Measurements from ENCODE around the gene ZNF804B.

The ZNF804B gene

DNA sequence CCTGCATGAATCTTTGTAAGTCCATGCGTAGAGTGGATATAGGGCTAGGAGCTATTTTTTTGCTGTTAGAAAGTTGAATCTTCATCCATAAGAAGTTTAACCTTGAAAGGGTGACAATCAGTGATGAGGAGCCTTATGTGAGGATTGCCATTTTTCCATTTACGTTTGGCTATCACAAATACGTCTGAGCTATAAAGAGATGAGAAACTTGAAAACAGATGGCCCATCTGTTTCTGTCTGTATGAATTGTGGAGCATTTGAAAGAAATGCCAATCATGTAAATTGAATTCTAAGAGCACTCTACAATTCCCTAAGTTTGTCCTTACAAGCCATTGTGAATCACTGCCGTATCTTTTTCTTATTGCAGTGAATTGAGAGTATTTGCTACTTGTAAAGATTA lies 205.9 kb downstream of the ZNF804B start:
- no peak for DNase-seq (ENCODE audit: insufficient read length, low spot score)
- TF ChIP-seq POLR2A (IDR thresholded peaks at IDR 0.05; ENCODE audit: low read depth, low read length) = no peak
- no peak for FAIRE-seq

DNA sequence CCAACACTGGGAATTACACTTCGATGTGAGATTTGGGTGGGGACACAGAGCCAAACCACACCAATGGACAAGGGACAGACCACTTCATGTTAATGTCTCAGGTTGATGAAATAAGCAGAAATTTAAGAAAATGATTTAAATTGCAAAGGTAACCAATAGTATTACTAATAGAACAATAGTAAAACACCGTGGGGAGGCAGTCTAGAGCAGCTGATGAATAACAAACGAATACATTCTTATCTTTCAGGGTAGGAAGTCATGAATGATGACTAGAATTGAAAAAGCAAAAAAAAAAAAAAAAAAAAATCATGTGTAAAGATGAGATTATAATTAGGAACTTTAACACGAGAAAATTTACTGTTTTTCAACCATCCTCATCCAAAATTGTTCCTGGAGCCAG lies 207.9 kb downstream of the ZNF804B start:
- DNase-seq (ENCODE audit: insufficient read length, low spot score) = no peak
- no peak for FAIRE-seq
- no peak for TF ChIP-seq POLR2A (IDR thresholded peaks at IDR 0.05; ENCODE audit: low read depth, low read length)

DNA sequence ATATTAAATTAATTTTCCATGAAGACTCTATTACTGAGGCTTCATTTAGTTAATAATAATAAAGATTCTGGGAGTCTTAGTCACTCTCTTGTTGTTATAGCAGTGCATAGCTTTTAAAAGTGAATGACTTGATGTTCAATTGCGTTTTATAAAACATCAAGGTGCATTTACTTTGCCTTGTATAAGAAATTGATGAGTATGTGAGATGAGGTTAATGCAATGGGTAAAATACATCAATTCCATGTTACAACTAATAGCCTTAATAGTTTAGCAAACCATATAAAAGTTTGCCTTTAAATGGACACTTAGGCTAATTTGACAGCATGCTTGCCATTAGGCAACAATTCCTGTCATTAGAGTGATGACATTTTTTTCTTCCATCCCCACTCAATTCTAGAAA lies 209.7 kb downstream of the ZNF804B start:
- TF ChIP-seq POLR2A (IDR thresholded peaks at IDR 0.05; ENCODE audit: low read depth, low read length) = no peak
- FAIRE-seq = no peak
- no peak for DNase-seq (ENCODE audit: insufficient read length, low spot score)

DNA sequence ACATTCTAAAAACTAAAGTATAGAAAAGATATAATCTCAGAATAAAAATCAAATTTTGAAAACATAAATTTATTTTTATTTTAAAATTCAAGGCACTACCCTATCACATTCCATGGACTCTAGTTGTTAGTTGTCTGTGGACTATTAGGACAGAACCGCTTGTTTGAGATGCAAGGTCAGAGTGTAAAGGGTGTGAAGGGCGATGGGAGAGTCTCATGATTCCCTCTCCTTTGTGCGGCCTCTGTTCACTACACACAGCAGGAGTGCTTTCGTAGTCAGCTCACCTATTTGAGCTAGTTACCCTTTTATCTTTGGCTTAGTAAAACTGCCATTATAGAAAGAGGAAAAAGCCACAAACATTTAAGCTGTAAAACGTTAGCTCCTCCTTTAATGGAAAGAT lies 225.8 kb downstream of the ZNF804B start:
- TF ChIP-seq POLR2A (IDR thresholded peaks at IDR 0.05; ENCODE audit: low read depth, low read length) = no peak
- FAIRE-seq = no peak

DNA sequence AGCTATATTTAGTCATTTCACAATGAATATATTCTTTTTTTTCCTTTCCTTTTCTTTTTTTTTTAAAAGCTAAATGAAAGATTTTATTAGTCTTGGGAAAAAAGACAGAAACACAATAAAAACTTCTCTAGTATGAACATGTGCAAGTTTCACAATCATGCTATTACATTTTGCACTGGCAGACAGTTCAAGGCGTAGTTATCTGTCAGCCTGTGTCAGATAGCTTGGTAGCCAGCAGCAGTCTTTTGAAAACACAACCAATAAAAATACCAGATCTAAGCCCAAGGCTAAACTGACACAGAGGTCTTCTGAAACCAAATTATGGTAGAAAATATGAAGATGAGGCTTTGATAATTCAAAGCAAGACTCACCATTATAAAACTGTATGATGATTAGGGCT lies 241.8 kb downstream of the ZNF804B start:
- FAIRE-seq = no peak
- TF ChIP-seq POLR2A (IDR thresholded peaks at IDR 0.05; ENCODE audit: low read depth, low read length) = no peak
- DNase-seq (ENCODE audit: insufficient read length, low spot score) = no peak

More for the DNA sequence above, 225.8 kb downstream of the ZNF804B start:
- DNase-seq (ENCODE audit: insufficient read length, low spot score) = no peak

DNA sequence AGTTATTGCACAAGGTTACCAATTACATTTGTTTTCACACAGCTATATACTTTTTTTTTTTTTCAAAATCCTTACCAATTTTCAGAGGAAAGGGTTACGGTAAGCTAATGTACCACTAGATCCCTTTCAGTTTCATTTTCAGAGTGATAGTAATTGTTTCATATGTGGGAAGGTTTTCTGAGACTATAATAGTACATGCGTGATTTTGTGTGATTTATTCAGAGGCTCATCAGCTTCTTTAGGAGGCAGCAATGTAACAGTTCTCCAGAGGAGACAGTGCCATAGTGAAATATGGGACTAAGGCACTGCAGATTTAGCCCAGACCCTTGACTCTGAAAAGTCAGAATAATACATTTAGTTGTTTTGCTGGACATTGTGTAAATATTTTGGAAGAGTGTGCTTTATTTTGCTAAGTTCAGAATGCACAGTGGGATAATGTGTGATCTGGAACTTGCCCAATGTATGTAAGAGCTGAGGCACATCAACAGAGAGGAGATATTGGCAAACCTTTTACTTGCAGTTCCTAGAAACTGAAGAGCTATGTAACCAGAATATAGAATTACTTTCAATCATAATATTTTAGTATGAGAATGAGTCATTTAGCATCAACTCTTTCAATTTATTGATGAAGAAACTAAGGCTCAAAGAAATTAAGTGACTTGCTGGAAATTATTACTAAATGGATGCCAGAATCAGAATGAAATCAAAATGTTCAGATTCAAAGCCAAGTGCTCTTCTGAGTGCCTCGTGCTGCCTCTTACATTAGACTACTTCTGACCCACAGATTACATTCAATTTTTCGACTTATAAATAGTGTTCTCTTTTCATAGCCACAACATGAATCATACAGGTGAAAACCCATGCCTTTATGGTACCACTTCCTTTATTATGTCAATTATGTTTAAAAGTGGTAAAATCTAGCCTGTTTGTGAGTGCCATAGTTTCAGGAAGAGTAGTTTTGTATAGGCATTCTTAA lies 243.8 kb downstream of the ZNF804B start:
- FAIRE-seq (no peak), DNase-seq (ENCODE audit: insufficient read length, low spot score) (no peak)
- no peak for TF ChIP-seq POLR2A (IDR thresholded peaks at IDR 0.05; ENCODE audit: low read depth, low read length)

DNA sequence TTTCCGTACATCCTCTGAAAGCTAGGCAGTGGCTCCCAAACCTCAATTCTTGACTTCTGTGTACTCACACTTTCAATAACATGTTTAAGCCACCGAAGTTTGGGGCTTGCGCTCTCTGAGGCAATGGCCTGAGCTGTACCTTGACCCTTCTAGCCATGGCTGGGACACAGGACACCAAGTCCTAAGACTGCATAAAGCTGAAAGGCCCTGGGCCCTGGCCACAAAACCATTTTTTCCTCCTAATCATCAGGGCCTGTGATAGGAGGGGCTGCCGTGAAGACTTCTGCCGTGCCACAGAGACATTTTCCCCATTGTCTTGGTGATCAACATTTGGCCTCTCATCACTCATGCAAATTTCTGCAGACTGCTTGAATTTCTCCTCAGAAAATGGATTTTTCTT lies 252.5 kb downstream of the ZNF804B start:
- FAIRE-seq (no peak), DNase-seq (ENCODE audit: insufficient read length, low spot score) (no peak)
- TF ChIP-seq POLR2A (IDR thresholded peaks at IDR 0.05; ENCODE audit: low read depth, low read length) = no peak

DNA sequence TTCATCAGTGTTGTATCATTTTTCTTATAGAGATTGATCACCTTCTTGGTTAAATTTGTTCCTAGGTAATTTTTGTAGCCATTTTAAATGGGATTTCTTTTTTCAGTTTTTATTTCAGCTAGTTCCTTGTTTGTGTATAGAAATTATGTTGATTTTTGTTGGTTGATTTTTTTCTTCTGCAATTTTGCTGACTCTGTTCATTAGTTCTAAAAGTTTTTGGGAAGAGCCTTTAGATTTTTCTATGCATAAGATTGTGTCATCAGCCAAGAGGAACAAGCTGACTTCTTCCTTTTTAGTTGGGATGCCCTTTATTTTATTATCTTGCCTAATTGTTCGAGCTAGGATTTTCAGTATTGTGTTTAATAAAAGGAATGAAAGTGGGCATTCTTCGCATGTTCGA lies 258.2 kb downstream of the ZNF804B start:
- no peak for TF ChIP-seq POLR2A (IDR thresholded peaks at IDR 0.05; ENCODE audit: low read depth, low read length)
- no peak for FAIRE-seq
- no peak for DNase-seq (ENCODE audit: insufficient read length, low spot score)

DNA sequence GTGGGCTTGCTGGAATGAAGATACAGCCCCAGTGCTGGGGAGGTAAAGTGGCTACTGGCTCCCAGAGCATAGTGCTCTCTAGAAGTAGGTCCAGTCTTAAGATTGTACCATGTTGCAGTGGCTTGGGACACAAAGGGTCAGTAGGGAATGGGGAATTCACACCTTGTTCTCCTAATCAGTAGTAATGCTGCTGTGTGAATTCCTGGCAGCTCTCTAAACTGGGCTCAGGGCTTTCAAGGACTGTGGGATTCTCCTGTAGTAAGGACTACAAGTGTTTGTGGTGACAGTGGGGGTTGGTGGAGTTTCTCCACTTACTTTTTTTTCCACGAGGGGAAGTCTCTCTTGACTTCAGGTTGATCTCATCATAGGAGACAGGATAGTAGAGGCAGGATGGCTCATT lies 262.2 kb downstream of the ZNF804B start:
- DNase-seq (ENCODE audit: insufficient read length, low spot score) = no peak
- no peak for TF ChIP-seq POLR2A (IDR thresholded peaks at IDR 0.05; ENCODE audit: low read depth, low read length)
- no peak for FAIRE-seq

DNA sequence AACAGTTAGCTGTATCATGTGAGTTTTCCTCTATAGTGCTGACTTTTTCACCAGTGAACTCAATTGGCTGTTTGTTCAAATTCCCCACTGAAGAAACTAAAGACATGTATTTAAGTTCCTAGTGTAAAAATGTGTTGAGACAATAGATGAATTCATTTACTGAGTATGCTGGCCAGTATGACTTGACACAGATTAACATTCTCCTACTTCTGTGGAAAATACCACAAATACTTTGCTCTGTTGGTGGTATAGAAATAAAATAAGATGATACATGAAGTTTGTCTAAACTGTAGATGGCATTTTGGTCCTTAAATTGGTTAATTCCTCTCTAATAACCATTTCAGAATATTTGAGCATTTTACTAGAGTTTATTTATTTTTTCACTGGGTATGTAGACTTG lies 263.7 kb downstream of the ZNF804B start:
- DNase-seq (ENCODE audit: insufficient read length, low spot score) (no peak), FAIRE-seq (no peak)
- TF ChIP-seq POLR2A (IDR thresholded peaks at IDR 0.05; ENCODE audit: low read depth, low read length) = no peak

DNA sequence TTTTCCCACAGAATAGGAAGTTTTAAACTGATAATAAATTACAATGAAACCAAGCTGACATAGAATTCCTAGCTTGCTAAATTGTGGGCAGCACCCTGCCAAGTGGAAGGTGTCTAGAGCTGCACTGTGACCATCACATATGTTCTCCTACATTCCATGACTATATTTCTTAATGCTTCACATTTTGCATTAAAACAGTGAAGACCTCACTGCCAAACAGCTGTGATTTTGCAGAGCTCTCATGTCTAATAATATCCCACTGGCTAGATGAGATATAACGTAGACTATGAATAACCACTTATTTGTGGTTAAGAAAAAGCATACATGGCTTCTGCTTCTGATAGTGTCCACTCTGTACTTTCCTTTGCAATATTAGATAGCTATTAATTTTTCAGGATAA lies 264.4 kb downstream of the ZNF804B start:
- DNase-seq (ENCODE audit: insufficient read length, low spot score) = no peak
- FAIRE-seq = no peak
- no peak for TF ChIP-seq POLR2A (IDR thresholded peaks at IDR 0.05; ENCODE audit: low read depth, low read length)

DNA sequence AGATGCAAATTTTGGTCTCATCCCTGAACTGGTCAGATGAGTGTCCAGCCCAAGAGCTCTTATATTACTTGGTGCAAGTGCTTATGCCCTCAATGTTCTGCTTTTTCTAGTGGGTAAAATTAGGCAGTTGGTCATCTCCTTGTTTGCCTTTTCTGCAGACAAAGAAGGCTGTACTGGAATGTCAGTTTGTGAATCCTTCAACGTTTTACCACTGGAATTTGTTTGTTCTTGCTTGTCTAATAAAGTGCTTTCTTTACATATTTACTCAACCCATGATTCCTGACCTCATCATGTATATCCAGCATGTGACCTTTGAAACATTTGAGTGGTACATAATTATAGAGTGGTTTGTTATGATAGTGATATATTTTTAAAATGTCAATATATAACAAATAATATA lies 268.3 kb downstream of the ZNF804B start:
- DNase-seq (ENCODE audit: insufficient read length, low spot score) (no peak), FAIRE-seq (no peak)
- no peak for TF ChIP-seq POLR2A (IDR thresholded peaks at IDR 0.05; ENCODE audit: low read depth, low read length)

DNA sequence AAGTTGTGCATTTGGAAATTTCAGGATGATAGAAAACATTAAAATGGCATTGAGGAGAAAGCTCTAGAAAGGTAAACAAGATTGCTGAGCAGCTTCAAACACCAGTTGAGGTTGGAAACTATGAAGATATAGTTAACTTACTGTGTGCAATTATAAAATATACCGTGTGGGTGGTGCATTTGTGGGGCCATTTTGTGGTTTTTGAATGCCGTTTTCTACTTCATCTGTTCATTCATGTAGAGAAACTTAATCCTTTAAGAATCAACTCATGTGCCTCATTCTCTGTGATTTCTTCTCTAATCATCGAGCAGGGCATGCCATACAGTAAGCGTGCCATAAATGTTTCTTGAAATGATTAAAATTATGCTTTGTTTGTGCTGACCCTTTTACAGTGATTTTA lies 268.8 kb downstream of the ZNF804B start:
- TF ChIP-seq POLR2A (IDR thresholded peaks at IDR 0.05; ENCODE audit: low read depth, low read length) = no peak
- no peak for FAIRE-seq
- DNase-seq (ENCODE audit: insufficient read length, low spot score) = no peak

DNA sequence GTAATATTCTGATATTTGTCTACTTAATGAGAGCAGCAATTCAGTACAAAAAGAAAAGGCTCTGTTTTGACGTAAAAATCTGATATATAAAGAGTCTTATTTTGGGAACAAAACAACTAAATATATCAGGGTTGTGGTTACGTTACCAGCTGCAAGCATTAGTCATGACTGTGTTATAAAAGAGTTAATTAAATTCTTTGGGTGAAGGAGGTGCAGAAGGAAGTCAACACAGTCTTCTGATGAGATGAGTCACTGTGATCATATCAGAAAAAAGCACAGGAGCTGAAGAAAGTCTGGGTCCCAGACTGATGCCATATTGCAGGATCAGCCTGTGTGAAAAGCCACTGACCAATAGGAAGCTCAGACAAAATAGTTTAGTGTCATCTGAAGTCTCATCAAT lies 270.4 kb downstream of the ZNF804B start:
- no peak for TF ChIP-seq POLR2A (IDR thresholded peaks at IDR 0.05; ENCODE audit: low read depth, low read length)
- no peak for FAIRE-seq
- no peak for DNase-seq (ENCODE audit: insufficient read length, low spot score)

DNA sequence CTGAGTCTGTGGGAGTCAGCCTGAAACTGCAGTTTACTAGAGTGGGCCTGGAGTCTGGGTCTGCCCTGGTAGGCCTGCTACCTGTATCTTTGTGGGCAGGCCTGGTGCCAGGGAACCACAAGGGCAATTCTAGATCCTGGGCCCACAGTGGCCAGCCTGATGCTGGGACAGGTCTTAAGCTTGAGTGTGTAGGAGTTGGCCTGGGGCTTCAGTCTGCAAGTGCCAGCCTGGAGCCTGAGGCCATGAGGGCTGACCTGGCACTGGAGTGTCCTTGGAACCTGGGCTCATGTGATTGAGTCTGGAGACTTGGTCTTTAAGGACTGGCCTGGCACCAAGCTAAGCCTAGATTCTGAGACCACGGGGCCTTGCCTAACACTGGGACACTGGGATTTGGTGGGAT lies 281.7 kb downstream of the ZNF804B start:
- DNase-seq (ENCODE audit: insufficient read length, low spot score) = no peak
- no peak for FAIRE-seq
- no peak for TF ChIP-seq POLR2A (IDR thresholded peaks at IDR 0.05; ENCODE audit: low read depth, low read length)

Data from H54 (cell line).